HCT116 (cell line): Measurements from ENCODE around the gene CDC42EP1. TPM values are rescaled to one million over a fixed set of nuclear protein-coding genes. Genes with fewer than 3 reads are reported as not detected.

Experiments
- ATAC-seq: fragments of 200-7000 bp; cut with Tn5 transposase; 2 replicates; pipeline ENCODE4 v1.9.1; 2020; ENCODE audit warnings: mild to moderate bottlenecking, moderate library complexity
- BruUV-seq: library from RNA; stranded (reverse); fragments of 400-500 nt; replicated peaks from 2 replicates; lab custom pipeline; 2021; lab: Mats Ljungman, UMichigan
- CTCF ChIA-PET: fragments of 300-600 bp; sonication (Branson Sonifier 250); formaldehyde crosslinking; loops from one replicate; lab custom pipeline; 2021; ENCODE audit warnings: antibody characterized with exemption; lab: Charles Lee
- POLR2A ChIA-PET: fragments of 300-600, 350-600 bp; sonication (Branson Sonifier 250); formaldehyde crosslinking; loops from one replicate; lab custom pipeline; 2021; ENCODE audit warnings: antibody characterized with exemption; lab: Charles Lee
- RAD21 ChIA-PET, 2 experiments: fragments of 300-600 bp; sonication (Branson Sonifier 250); formaldehyde crosslinking; loops; one replicate each; lab custom pipeline; 2023; ENCODE audit warnings: low total read pairs in 2 of 2; ENCODE audit not compliant: uncharacterized antibody in 2 of 2, unreplicated experiment in 2 of 2, low non-redundant PET in 1 of 2; lab: Charles Lee
- DNase-seq: peaks from one replicate; pipeline ENCODE4 v3.0.0-alpha.2; 2010; ENCODE audit warnings: low read depth, low spot score
- H2AFZ ChIP-seq: fragments of 200-600 bp; shearing (Covaris generic), sonication (generic); 2 replicates; pipeline ENCODE4 v1.6.1; 2017; ENCODE audit warnings: low read depth, mixed run types, mixed read lengths, antibody characterized with exemption, low read length; ENCODE audit not compliant: poor library complexity, severe bottlenecking
- H3K27ac ChIP-seq: 2 replicates; pipeline ENCODE4 v1.5.1; 2012; ENCODE audit warnings: low read depth, low read length
- H3K27me3 ChIP-seq: fragments of 200-600 bp; sonication (generic); 2 replicates; pipeline ENCODE4 v1.6.1; 2016; ENCODE audit warnings: mixed run types, low read length, mixed read lengths; ENCODE audit not compliant: insufficient read depth
- H3K36me3 ChIP-seq, 2 experiments: fragments of 200-500 bp in 1 of 2; fragments of 200-600 bp in 1 of 2; sonication (Bioruptor generic) in 1 of 2; sonication (generic) in 1 of 2; 2 replicates each; pipeline versions ENCODE4 v1.5.1 to v1.6.1; 2014 to 2016; ENCODE audit warnings: low read length in 2 of 2, inconsistent platforms in 1 of 2, mixed read lengths in 1 of 2, mixed run types in 1 of 2; ENCODE audit not compliant: insufficient read depth in 2 of 2, control insufficient read depth in 1 of 2
- H3K4me1 ChIP-seq, 2 experiments: fragments of 200-600 bp in 1 of 2; sonication (generic) in 1 of 2; 2 replicates each; pipeline versions ENCODE4 v1.5.1 to v1.6.1; 2012 to 2017; ENCODE audit warnings: low read length in 2 of 2, inconsistent platforms in 1 of 2, mild to moderate bottlenecking in 1 of 2, mixed read lengths in 1 of 2, mixed run types in 1 of 2, moderate library complexity in 1 of 2; ENCODE audit not compliant: insufficient read depth in 2 of 2, control insufficient read depth in 1 of 2
- H3K4me2 ChIP-seq: fragments of 200-600 bp; sonication (generic); 2 replicates; pipeline ENCODE4 v1.6.1; 2017; ENCODE audit warnings: mixed run types, low read length, mixed read lengths
- H3K4me3 ChIP-seq, 2 experiments: fragments of 200-600 bp in 1 of 2; sonication (generic) in 1 of 2; replicated peaks in 1 of 2; 2 replicates each; pipeline ENCODE4 v1.5.1; 2011 to 2016; ENCODE audit warnings: low read length in 2 of 2, control low read depth in 1 of 2, low read depth in 1 of 2, mild to moderate bottlenecking in 1 of 2, mixed read lengths in 1 of 2, mixed run types in 1 of 2
- H3K79me2 ChIP-seq: fragments of 200-600 bp; sonication (generic); 2 replicates; pipeline ENCODE4 v1.6.1; 2017; ENCODE audit warnings: mild to moderate bottlenecking, mixed run types, low read length, moderate library complexity, mixed read lengths; ENCODE audit not compliant: insufficient read depth
- H3K9ac ChIP-seq: fragments of 200-600 bp; sonication (generic); 2 replicates; pipeline ENCODE4 v1.6.1; 2016; ENCODE audit warnings: low read length, mixed read lengths
- H3K9me2 ChIP-seq: fragments of 200-600 bp; sonication (generic), shearing (Covaris generic); 2 replicates; pipeline ENCODE4 v1.6.1; 2017; ENCODE audit warnings: mixed run types, mild to moderate bottlenecking, moderate library complexity; ENCODE audit not compliant: insufficient read depth
- H3K9me3 ChIP-seq, 2 experiments: fragments of 200-500 bp in 1 of 2; fragments of 200-600 bp in 1 of 2; sonication (Bioruptor generic) in 1 of 2; sonication (generic) in 1 of 2; 2 replicates each; pipeline ENCODE4 v1.6.1; 2014 to 2017; ENCODE audit warnings: low read length in 2 of 2, mixed read lengths in 2 of 2, inconsistent platforms in 1 of 2, low read depth in 1 of 2, mild to moderate bottlenecking in 1 of 2, mixed run types in 1 of 2, moderate library complexity in 1 of 2; ENCODE audit not compliant: control insufficient read depth in 1 of 2, insufficient read depth in 1 of 2
- H4K20me1 ChIP-seq: fragments of 200-600 bp; sonication (generic), shearing (Covaris generic); 2 replicates; pipeline ENCODE4 v1.6.1; 2017; ENCODE audit warnings: mixed run types, mild to moderate bottlenecking, moderate library complexity; ENCODE audit not compliant: insufficient read depth
- CEBPB ChIP-seq: IDR thresholded peaks from 2 replicates; pipeline ENCODE4 v1.6.1; 2012; ENCODE audit warnings: low read depth
- EGR1 ChIP-seq: IDR thresholded peaks from 2 replicates; pipeline ENCODE4 v1.6.1; 2012; ENCODE audit warnings: low read depth
- ELF1 ChIP-seq: IDR thresholded peaks from 2 replicates; pipeline ENCODE4 v1.6.1; 2012; ENCODE audit warnings: low read depth, borderline replicate concordance
- EZH2 ChIP-seq: fragments of 200-600 bp; sonication (generic); IDR thresholded peaks from 2 replicates; pipeline ENCODE4 v1.6.1; 2017; ENCODE audit warnings: antibody characterized with exemption, mixed run types
- JUND ChIP-seq: IDR thresholded peaks from 2 replicates; pipeline ENCODE4 v1.6.1; 2012
- MAX ChIP-seq: IDR thresholded peaks from 2 replicates; pipeline ENCODE4 v1.6.1; 2012
- POLR2A ChIP-seq: IDR thresholded peaks from 2 replicates; pipeline ENCODE4 v1.7.0; 2011; ENCODE audit warnings: borderline replicate concordance; ENCODE audit not compliant: insufficient read depth, insufficient read length; ENCODE audit errors: extremely low read depth
- RAD21 ChIP-seq: IDR thresholded peaks from 2 replicates; pipeline ENCODE4 v1.6.1; 2012; ENCODE audit warnings: low read depth, mild to moderate bottlenecking
- YY1 ChIP-seq: IDR thresholded peaks from 2 replicates; pipeline ENCODE4 v1.6.1; 2011; ENCODE audit warnings: low read length, low read depth, moderate library complexity, mild to moderate bottlenecking; ENCODE audit not compliant: insufficient replicate concordance; ENCODE audit errors: extremely low read depth
- ZFX ChIP-seq: fragments of 450-650 bp; IDR thresholded peaks from 2 replicates; pipeline ENCODE4 v1.6.1; 2017
- ZNF274 ChIP-seq: fragments of 200-500 bp; sonication (Bioruptor generic); IDR thresholded peaks from 2 replicates; pipeline ENCODE4 v1.6.1; 2014; ENCODE audit warnings: mild to moderate bottlenecking, low read depth, low read length, inconsistent platforms
- intact Hi-C: fragments of 100-400 bp; cut with micrococcal nuclease; formaldehyde crosslinking; loops from 2 replicates; pipeline ENCODE4 v1.10.0; 2022
- total RNA-seq: library from RNA; stranded (reverse); gene quantifications from one replicate; pipeline ENCODE4 v1.2.1, GENCODE V29; 2021; ENCODE audit not compliant: unreplicated experiment
- TF ChIP-seq, protein P1 (sequence below): IDR thresholded peaks from 2 replicates; pipeline ENCODE4 v1.6.1; 2011; ENCODE audit warnings: mild to moderate bottlenecking, low read length, moderate library complexity; ENCODE audit not compliant: insufficient replicate concordance; ENCODE audit errors: extremely low read depth

Gene CDC42EP1
- total RNA-seq, 1 experiment from 2014 or later = 160 TPM

GRCh38 chr22:37604074-37604473 is 43.8 kb downstream of the CDC42EP1 start:
- H4K20me1 ChIP-seq = no peaks in the 10 kb centered on the region
- H3K27me3 ChIP-seq = no peaks in the 10 kb centered on the region
- ChIA-PET CTCF (interaction anchor here (0.6 to 1.3 kb wide), 2 partner anchors 12 to 17 kb away, joined by 3 to 4 read pairs; no protein-coding TSS in a partner anchor), POLR2A (no interaction called here), RAD21 (no interaction called here)
- no TSS peak for BruUV-seq
- H3K4me3 ChIP-seq = no peak overlapping the region
- TF ChIP-seq CEBPB = no peak
- no peak for TF ChIP-seq RAD21
- no peak for TF ChIP-seq JUND
- no peak for TF ChIP-seq EZH2
- no peak for TF ChIP-seq YY1
- no peak for TF ChIP-seq ZFX
- no peak for TF ChIP-seq MAX
- no peak for TF ChIP-seq EGR1
- no peak for TF ChIP-seq ZNF274
- TF ChIP-seq ELF1 = no peak
- TF ChIP-seq, protein P1, sequence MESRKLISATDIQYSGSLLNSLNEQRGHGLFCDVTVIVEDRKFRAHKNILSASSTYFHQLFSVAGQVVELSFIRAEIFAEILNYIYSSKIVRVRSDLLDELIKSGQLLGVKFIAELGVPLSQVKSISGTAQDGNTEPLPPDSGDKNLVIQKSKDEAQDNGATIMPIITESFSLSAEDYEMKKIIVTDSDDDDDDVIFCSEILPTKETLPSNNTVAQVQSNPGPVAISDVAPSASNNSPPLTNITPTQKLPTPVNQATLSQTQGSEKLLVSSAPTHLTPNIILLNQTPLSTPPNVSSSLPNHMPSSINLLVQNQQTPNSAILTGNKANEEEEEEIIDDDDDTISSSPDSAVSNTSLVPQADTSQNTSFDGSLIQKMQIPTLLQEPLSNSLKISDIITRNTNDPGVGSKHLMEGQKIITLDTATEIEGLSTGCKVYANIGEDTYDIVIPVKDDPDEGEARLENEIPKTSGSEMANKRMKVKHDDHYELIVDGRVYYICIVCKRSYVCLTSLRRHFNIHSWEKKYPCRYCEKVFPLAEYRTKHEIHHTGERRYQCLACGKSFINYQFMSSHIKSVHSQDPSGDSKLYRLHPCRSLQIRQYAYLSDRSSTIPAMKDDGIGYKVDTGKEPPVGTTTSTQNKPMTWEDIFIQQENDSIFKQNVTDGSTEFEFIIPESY = no peak
- no peak for TF ChIP-seq POLR2A
- DNase-seq (no peak), ATAC-seq (no peak)
- no peaks in the 10 kb centered on the region for H3K9me2 ChIP-seq
- H3K9me3 ChIP-seq = no peaks in the 10 kb centered on the region
- H3K36me3 ChIP-seq = no peaks in the 10 kb centered on the region
- no peak overlapping the region for H3K4me2 ChIP-seq
- H3K9ac ChIP-seq = no peak overlapping the region
- no peak overlapping the region for H3K27ac ChIP-seq
- intact Hi-C loops = no loop called here
- no peak overlapping the region for H2AFZ ChIP-seq
- H3K4me1 ChIP-seq = peaks cover 44 to 62% of the 10 kb centered on the region in 2 experiments
- peaks cover 3% of the 10 kb centered on the region for H3K79me2 ChIP-seq
